ENCODE measurements around the gene CCNL1.

CCNL1 gene

DNA sequence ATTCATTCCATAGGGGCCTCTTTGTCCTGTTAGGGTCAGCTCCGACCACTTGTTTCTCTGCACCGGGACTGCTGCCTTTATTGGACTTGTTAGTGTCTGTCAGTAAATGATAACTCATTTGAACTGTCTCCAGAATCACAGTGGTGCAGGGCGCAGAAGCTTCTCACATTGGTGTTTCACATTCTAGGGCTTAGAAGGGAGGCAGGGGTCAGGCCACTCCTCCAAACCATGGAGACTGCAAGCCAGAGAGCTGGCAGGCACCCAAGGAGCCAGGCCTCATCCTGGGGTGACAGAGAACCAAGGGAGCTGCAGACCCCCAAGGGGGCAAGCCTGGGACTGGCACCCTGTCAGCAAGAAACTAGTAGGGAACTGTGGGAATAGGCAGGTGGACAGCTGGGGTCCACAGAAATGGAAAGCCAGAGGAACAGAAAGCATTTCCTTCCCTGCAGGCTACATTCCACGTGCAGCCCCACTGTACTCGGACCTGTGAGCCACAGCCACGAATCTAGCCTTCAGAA, 49.1 kb downstream of the CCNL1 start:
- Histone ChIP-seq H3K27ac (ENCODE audit: low read length) (no peak overlapping the region), H3K9me2 (replicated peaks; ENCODE audit: insufficient read depth, low read length) (no peaks in the 10 kb centered on the region), H3K27me3 (replicated peaks; ENCODE audit: insufficient read depth, low read length) (no peaks in the 10 kb centered on the region), H3K4me1 (ENCODE audit: low read length) (peaks cover 18% of the 10 kb centered on the region), H3K79me2 (ENCODE audit: low read length) (no peaks in the 10 kb centered on the region), H3K4me3 (ENCODE audit: low read length) (no peak overlapping the region), H3K9ac (ENCODE audit: low read length) (no peak overlapping the region), H3K36me3 (replicated peaks; ENCODE audit: insufficient read depth, low read length) (no peaks in the 10 kb centered on the region), H3K4me2 (ENCODE audit: low read depth, low read length) (no peak overlapping the region), H3F3A (ENCODE audit: insufficient read depth, low read length) (peaks cover 7% of the 10 kb centered on the region), H4K20me1 (ENCODE audit: insufficient read depth, low read length) (no peaks in the 10 kb centered on the region), H2AFZ (ENCODE audit: low read length) (no peak overlapping the region), H3K9me3 (replicated peaks; ENCODE audit: insufficient read depth, low read length) (no peaks in the 10 kb centered on the region)
- TF ChIP-seq EZH2phosphoT487 (IDR thresholded peaks at IDR 0.05; ENCODE audit: low read length) = no peak
- no peak for TF ChIP-seq EZH2 (optimal IDR thresholded peaks at IDR 0.05; ENCODE audit: low read depth, low read length)
- TF ChIP-seq, protein P1, sequence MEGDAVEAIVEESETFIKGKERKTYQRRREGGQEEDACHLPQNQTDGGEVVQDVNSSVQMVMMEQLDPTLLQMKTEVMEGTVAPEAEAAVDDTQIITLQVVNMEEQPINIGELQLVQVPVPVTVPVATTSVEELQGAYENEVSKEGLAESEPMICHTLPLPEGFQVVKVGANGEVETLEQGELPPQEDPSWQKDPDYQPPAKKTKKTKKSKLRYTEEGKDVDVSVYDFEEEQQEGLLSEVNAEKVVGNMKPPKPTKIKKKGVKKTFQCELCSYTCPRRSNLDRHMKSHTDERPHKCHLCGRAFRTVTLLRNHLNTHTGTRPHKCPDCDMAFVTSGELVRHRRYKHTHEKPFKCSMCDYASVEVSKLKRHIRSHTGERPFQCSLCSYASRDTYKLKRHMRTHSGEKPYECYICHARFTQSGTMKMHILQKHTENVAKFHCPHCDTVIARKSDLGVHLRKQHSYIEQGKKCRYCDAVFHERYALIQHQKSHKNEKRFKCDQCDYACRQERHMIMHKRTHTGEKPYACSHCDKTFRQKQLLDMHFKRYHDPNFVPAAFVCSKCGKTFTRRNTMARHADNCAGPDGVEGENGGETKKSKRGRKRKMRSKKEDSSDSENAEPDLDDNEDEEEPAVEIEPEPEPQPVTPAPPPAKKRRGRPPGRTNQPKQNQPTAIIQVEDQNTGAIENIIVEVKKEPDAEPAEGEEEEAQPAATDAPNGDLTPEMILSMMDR (IDR thresholded peaks at IDR 0.05; ENCODE audit: low read length) = no peak
- no peak for DNase-seq

DNA sequence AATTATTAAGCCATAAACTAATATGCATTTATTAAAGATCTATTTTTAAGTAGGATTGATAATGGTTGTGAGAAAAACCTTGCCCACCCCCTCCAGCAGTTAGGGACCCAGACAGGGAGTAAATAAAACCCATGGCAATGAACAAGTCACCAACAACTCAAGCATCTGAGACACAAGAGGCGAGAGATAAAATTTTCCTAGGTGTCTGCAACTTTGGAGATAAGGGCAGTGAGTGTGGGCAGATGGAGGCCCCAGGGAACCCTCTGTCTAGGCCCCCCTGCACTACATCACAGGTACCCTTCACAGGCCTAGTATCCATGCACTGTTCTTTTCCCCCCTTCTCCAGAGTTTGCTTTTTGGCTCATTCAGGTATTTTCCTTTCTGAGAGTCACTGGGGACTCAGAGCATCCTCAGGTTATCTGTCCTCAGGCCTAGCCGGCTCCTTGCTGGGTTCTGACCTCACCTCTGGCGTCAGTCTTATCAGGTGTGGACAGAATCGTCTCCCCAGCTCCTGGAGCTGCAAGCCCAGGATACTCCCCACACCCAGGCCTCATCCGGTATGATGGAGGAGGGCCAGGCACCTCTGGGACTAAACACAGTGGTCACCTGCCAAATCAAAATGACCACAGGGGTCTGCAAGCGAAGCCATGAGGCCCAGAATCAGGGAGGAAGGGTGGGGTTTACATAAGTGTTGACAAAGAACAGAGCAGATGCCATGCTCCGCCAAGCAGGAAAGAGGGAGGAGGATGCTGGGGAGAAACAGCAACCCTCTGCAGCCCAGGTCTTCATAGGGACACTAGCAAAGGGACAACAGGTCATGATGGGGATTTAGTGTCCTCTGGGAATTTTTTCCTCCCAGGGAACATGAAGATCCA, 50.4 kb downstream of the CCNL1 start:
- no peaks in the 10 kb centered on the region for H4K20me1 ChIP-seq (ENCODE audit: insufficient read depth, low read length)
- H3K4me3 ChIP-seq (ENCODE audit: low read length) = no peak overlapping the region
- no peaks in the 10 kb centered on the region for H3K27me3 ChIP-seq (replicated peaks; ENCODE audit: insufficient read depth, low read length)
- no peak overlapping the region for H3K27ac ChIP-seq (ENCODE audit: low read length)
- no peaks in the 10 kb centered on the region for H3K9me3 ChIP-seq (replicated peaks; ENCODE audit: insufficient read depth, low read length)
- no peak for DNase-seq
- no peaks in the 10 kb centered on the region for H3K9me2 ChIP-seq (replicated peaks; ENCODE audit: insufficient read depth, low read length)
- peaks cover 31% of the 10 kb centered on the region for H3K4me1 ChIP-seq (ENCODE audit: low read length)
- no peak overlapping the region for H3K9ac ChIP-seq (ENCODE audit: low read length)
- H3K36me3 ChIP-seq (replicated peaks; ENCODE audit: insufficient read depth, low read length) = no peaks in the 10 kb centered on the region
- H3K4me2 ChIP-seq (ENCODE audit: low read depth, low read length) = no peak overlapping the region
- H3K79me2 ChIP-seq (ENCODE audit: low read length) = no peaks in the 10 kb centered on the region
- no peak overlapping the region for H2AFZ ChIP-seq (ENCODE audit: low read length)
- H3F3A ChIP-seq (ENCODE audit: insufficient read depth, low read length) = peaks cover 20% of the 10 kb centered on the region
- TF ChIP-seq, protein P1 (IDR thresholded peaks at IDR 0.05; ENCODE audit: low read length) = no peak
- TF ChIP-seq EZH2 (optimal IDR thresholded peaks at IDR 0.05; ENCODE audit: low read depth, low read length) = no peak
- TF ChIP-seq EZH2phosphoT487 (IDR thresholded peaks at IDR 0.05; ENCODE audit: low read length) = no peak

DNA sequence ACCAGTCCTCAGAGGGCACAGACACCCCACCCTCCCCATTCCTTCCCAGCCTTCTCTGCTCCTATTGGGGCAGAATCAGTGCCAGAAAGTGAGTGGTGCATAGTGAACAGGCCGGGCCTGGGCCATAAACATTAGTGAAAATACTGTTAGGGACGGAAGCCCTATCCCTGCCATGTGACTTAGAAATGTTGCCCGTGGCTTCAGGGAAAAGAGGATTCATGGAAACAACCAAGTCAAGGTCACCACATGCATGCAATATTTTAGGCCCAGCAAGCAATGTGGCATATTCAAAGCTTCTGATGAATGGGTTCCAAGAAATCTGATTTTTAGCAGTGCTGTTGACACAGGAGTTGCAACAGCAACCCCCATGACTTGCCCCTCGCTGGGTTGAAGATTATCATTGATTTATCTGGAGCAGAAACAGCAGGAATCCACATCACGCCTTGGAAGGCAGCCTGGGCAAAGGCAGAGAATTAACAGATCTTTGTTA, 52.3 kb downstream of the CCNL1 start:
- Histone ChIP-seq H2AFZ (ENCODE audit: low read length) (no peak overlapping the region), H3K4me1 (ENCODE audit: low read length) (peaks cover 47% of the 10 kb centered on the region), H3K9ac (ENCODE audit: low read length) (no peak overlapping the region), H3K4me3 (ENCODE audit: low read length) (no peak overlapping the region), H4K20me1 (ENCODE audit: insufficient read depth, low read length) (no peaks in the 10 kb centered on the region), H3K27ac (ENCODE audit: low read length) (no peak overlapping the region), H3F3A (ENCODE audit: insufficient read depth, low read length) (peaks cover 35% of the 10 kb centered on the region), H3K79me2 (ENCODE audit: low read length) (no peaks in the 10 kb centered on the region), H3K4me2 (ENCODE audit: low read depth, low read length) (no peak overlapping the region), H3K36me3 (replicated peaks; ENCODE audit: insufficient read depth, low read length) (no peaks in the 10 kb centered on the region), H3K9me2 (replicated peaks; ENCODE audit: insufficient read depth, low read length) (no peaks in the 10 kb centered on the region), H3K9me3 (replicated peaks; ENCODE audit: insufficient read depth, low read length) (no peaks in the 10 kb centered on the region), H3K27me3 (replicated peaks; ENCODE audit: insufficient read depth, low read length) (no peaks in the 10 kb centered on the region)
- TF ChIP-seq, protein P1 (IDR thresholded peaks at IDR 0.05; ENCODE audit: low read length) = no peak
- TF ChIP-seq EZH2phosphoT487 (IDR thresholded peaks at IDR 0.05; ENCODE audit: low read length) (no peak), EZH2 (optimal IDR thresholded peaks at IDR 0.05; ENCODE audit: low read depth, low read length) (no peak)
- DNase-seq = no peak
